ENCODE data around the gene AP3B1. TPM values are rescaled to one million over a fixed set of nuclear protein-coding genes. Genes with fewer than 3 reads are reported as not detected.
"Not testable (repeated sequence)": the region's sequence is repeated elsewhere in the genome, so short reads cannot be mapped to it uniquely, and the experiment has no call there.

AP3B1 gene
- total and polyA plus RNA-seq, 4 donors = 26.4 to 50.4 (median 33.3) TPM

DNA sequence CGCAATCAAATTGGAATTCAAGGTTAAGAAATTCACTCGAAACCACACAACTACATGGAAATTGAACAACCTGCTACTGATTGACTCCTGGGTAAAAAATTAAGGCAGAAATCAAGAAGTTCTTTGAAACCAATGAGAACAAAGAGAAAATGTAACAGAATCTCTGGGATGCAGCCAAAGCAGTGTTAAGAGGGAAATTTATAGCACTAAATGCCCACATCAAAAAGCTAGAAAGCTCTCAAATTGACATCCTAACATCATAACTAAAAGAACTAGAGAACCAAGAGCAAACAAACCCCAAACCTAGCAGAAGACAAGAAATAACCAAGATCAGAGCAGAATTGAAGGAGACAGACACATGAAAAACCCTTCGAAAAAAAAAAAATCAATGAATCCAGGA lies 226.9 kb downstream of the AP3B1 start:
- not testable (repeated sequence) for H3K27me3 ChIP-seq (ENCODE audit: control insufficient read depth in 3 of 3, insufficient read depth in 3 of 3, low read length in 2 of 3); H3K4me3 ChIP-seq; DNase-seq; H3K27ac ChIP-seq (ENCODE audit: low read depth in 1 of 2, low read length in 1 of 2); ATAC-seq (ENCODE audit: insufficient read depth, low FRiP score); H3K9ac ChIP-seq (ENCODE audit: insufficient read depth in 1 of 2, low read length in 2 of 2); H3K4me1 ChIP-seq (ENCODE audit: control insufficient read depth in 5 of 5, insufficient read depth in 5 of 5, low read length in 5 of 5); H3K9me3 ChIP-seq (ENCODE audit: control insufficient read depth in 4 of 4, insufficient read depth in 3 of 4, low read length in 3 of 4); H3K36me3 ChIP-seq (ENCODE audit: control insufficient read depth in 4 of 4, insufficient read depth in 4 of 4, low read length in 4 of 4)
- WGBS, 2 donors = 91% methylated on average over 3 of the region's 3 CpGs

DNA sequence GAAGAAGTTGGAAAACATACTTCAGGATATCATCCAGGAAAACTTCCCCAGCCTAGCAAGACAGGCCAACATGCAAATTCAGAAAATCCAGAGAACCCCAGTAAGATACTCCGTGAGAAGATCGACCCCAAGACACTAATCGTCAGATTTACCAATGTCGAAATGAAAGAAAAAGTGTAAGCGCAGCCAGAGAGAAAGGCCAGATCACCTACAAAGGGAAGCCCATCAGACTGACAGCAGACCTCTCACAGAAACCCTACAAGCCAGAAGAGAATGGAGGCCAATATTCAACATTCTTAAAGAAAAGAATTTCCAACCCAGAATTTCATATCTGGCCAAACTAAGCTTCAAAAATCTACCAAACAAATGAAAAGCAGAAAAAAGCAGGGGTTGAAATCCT lies 227.8 kb downstream of the AP3B1 start:
- H3K9ac ChIP-seq (ENCODE audit: insufficient read depth in 1 of 2, low read length in 2 of 2); H3K27me3 ChIP-seq (ENCODE audit: control insufficient read depth in 3 of 3, insufficient read depth in 3 of 3, low read length in 2 of 3); H3K4me1 ChIP-seq (ENCODE audit: control insufficient read depth in 5 of 5, insufficient read depth in 5 of 5, low read length in 5 of 5); H3K4me3 ChIP-seq; H3K36me3 ChIP-seq (ENCODE audit: control insufficient read depth in 4 of 4, insufficient read depth in 4 of 4, low read length in 4 of 4); ATAC-seq (ENCODE audit: insufficient read depth, low FRiP score); H3K9me3 ChIP-seq (ENCODE audit: control insufficient read depth in 4 of 4, insufficient read depth in 3 of 4, low read length in 3 of 4); DNase-seq; H3K27ac ChIP-seq (ENCODE audit: low read depth in 1 of 2, low read length in 1 of 2): not testable (repeated sequence)
- 95 to 99% methylated on average over 5 of the region's 5 CpGs for WGBS, 2 donors

GRCh38 chr5:78065663-78066062 lies 228.8 kb downstream of the AP3B1 start:
- no peaks in the 10 kb centered on the region for H3K27me3 ChIP-seq (ENCODE audit: control insufficient read depth in 3 of 3, insufficient read depth in 3 of 3, low read length in 2 of 3)
- no peak overlapping the region for H3K27ac ChIP-seq (ENCODE audit: low read depth in 1 of 2, low read length in 1 of 2)
- H3K9ac ChIP-seq (ENCODE audit: insufficient read depth in 1 of 2, low read length in 2 of 2) = no peak overlapping the region
- peaks cover 0 to 2% (median 0%) of the 10 kb centered on the region in 4 donors for H3K36me3 ChIP-seq (ENCODE audit: control insufficient read depth in 4 of 4, insufficient read depth in 4 of 4, low read length in 4 of 4)
- DNase-seq (no peak), ATAC-seq (ENCODE audit: insufficient read depth, low FRiP score) (no peak)
- H3K4me3 ChIP-seq = no peak overlapping the region
- TF ChIP-seq, protein P1, sequence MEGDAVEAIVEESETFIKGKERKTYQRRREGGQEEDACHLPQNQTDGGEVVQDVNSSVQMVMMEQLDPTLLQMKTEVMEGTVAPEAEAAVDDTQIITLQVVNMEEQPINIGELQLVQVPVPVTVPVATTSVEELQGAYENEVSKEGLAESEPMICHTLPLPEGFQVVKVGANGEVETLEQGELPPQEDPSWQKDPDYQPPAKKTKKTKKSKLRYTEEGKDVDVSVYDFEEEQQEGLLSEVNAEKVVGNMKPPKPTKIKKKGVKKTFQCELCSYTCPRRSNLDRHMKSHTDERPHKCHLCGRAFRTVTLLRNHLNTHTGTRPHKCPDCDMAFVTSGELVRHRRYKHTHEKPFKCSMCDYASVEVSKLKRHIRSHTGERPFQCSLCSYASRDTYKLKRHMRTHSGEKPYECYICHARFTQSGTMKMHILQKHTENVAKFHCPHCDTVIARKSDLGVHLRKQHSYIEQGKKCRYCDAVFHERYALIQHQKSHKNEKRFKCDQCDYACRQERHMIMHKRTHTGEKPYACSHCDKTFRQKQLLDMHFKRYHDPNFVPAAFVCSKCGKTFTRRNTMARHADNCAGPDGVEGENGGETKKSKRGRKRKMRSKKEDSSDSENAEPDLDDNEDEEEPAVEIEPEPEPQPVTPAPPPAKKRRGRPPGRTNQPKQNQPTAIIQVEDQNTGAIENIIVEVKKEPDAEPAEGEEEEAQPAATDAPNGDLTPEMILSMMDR (IDR thresholded peaks at IDR 0.05; ENCODE audit: control extremely low read depth, extremely low read depth) = no peak
- WGBS, 2 donors = 94 to 99% methylated on average over 5 of the region's 5 CpGs
- H3K4me1 ChIP-seq (ENCODE audit: control insufficient read depth in 5 of 5, insufficient read depth in 5 of 5, low read length in 5 of 5) = no peaks in the 10 kb centered on the region
- H3K9me3 ChIP-seq (ENCODE audit: control insufficient read depth in 4 of 4, insufficient read depth in 3 of 4, low read length in 3 of 4) = peaks cover 0 to 4% (median 0%) of the 10 kb centered on the region in 4 donors

DNA sequence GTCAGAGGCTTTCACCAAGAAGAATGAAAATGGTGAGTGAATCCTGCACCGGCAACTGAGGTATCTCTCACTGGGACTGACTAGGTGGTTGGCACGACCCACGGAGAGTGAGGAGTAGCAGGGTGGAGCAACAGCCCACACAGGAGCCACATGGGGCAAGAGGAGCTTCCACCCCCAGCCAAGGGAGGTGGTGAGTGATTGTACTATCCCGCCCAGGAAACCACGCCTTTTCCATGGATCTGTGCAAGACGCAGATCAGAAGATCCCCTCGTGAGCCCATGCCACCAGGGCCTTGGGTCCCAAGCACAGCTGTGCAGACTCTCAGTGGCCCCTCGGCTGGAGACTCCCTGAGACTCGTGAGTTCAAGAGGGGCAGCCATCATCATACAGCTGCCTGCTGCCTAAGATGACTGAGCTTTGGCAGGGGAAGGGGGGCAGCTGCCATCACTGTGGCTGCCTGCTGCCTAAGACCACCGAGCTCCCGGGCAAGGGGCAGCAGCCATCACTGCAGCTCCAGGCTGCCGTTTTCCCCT lies 229.5 kb downstream of the AP3B1 start:
- Histone ChIP-seq H3K27me3 (ENCODE audit: control insufficient read depth in 3 of 3, insufficient read depth in 3 of 3, low read length in 2 of 3) (no peaks in the 10 kb centered on the region), H3K27ac (ENCODE audit: low read depth in 1 of 2, low read length in 1 of 2) (no peak overlapping the region), H3K4me1 (ENCODE audit: control insufficient read depth in 5 of 5, insufficient read depth in 5 of 5, low read length in 5 of 5) (no peaks in the 10 kb centered on the region), H3K9me3 (ENCODE audit: control insufficient read depth in 4 of 4, insufficient read depth in 3 of 4, low read length in 3 of 4) (peaks cover 0 to 4% (median 0%) of the 10 kb centered on the region in 4 donors), H3K4me3 (no peak overlapping the region), H3K9ac (ENCODE audit: insufficient read depth in 1 of 2, low read length in 2 of 2) (no peak overlapping the region), H3K36me3 (ENCODE audit: control insufficient read depth in 4 of 4, insufficient read depth in 4 of 4, low read length in 4 of 4) (peaks cover 0 to 2% (median 0%) of the 10 kb centered on the region in 4 donors)
- no peak for ATAC-seq (ENCODE audit: insufficient read depth, low FRiP score)
- TF ChIP-seq, protein P1 (IDR thresholded peaks at IDR 0.05; ENCODE audit: control extremely low read depth, extremely low read depth) = no peak
- DNase-seq = no peak
- 86 to 90% methylated on average over 12 of the region's 12 CpGs for WGBS, 2 donors
